Neural cell (in vitro differentiated cells): ENCODE results near the gene CROT.

Experiments
- CTCF ChIP-seq: fragments of 450-650 bp; IDR thresholded peaks from 2 replicates; pipeline ENCODE4 v1.5.1; 2014; ENCODE audit warnings: antibody characterized with exemption, mild to moderate bottlenecking, moderate library complexity; ENCODE audit not compliant: poor library complexity, severe bottlenecking
- POLR2AphosphoS5 ChIP-seq: IDR thresholded peaks from 2 replicates; pipeline ENCODE4 v1.6.1; 2012
- RAD21 ChIP-seq: fragments of 450-650 bp; conservative IDR thresholded peaks from 2 replicates; pipeline ENCODE4 v1.6.1; 2014; ENCODE audit warnings: antibody characterized with exemption, mild to moderate bottlenecking, moderate library complexity
- SMC3 ChIP-seq: fragments of 450-650 bp; conservative IDR thresholded peaks from 2 replicates; pipeline ENCODE4 v1.6.1; 2014; ENCODE audit warnings: antibody characterized with exemption, mild to moderate bottlenecking, moderate library complexity; ENCODE audit not compliant: poor library complexity

GRCh38 chr7:87330942-87331341 is 14.5 kb upstream of the CROT start:
- no peak for TF ChIP-seq CTCF
- TF ChIP-seq SMC3, result no peak
- TF ChIP-seq RAD21, result no peak
- no peak for TF ChIP-seq POLR2AphosphoS5
